ENCODE data around the gene LRRC32. TPM values are rescaled to one million over a fixed set of nuclear protein-coding genes. Genes with fewer than 3 reads are reported as not detected.
"Not testable (repeated sequence)": the region's sequence is repeated elsewhere in the genome, so short reads cannot be mapped to it uniquely, and the experiment has no call there.

Gene LRRC32
- total RNA-seq, 4 donors from 2014 or later, result 22.7 to 37.6 (median 31.1) TPM

DNA sequence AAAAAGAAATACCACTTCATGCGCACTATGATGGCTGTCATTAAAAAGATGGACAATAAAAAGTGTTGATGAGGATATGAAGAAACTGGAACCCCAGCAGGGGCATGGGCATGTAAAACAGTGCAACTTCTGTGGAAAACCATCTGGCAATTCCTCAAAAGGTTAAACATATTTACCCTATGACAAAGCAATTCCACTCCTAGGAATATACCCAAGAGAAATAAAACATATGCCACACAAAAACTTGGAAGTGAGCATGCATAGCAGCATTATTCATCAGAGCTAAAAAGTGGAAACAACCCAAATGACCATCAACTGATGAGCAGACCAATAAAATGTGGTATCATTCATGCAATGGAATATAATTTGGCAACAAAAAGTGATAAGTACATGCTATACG is 50.1 kb downstream of the LRRC32 start:
- WGBS, 2 donors (ENCODE audit: low coverage in 1 of 2), result 80 to 85% methylated on average over 1 to 2 of the region's 2 CpGs
- TF ChIP-seq POLR2A (IDR thresholded peaks at IDR 0.05), result no peak
- no peak overlapping the region for H3K4me3 ChIP-seq
- H3K27ac ChIP-seq, result no peak overlapping the region
- H3K27me3 ChIP-seq, result no peaks in the 10 kb centered on the region
- ATAC-seq, result no peak
- H3K4me1 ChIP-seq, result peaks cover 0 to 6% (median 0%) of the 10 kb centered on the region in 3 donors
- H3K36me3 ChIP-seq, result no peaks in the 10 kb centered on the region
- H3K9me3 ChIP-seq, result peaks cover 0 to 7% (median 0%) of the 10 kb centered on the region in 3 donors

DNA sequence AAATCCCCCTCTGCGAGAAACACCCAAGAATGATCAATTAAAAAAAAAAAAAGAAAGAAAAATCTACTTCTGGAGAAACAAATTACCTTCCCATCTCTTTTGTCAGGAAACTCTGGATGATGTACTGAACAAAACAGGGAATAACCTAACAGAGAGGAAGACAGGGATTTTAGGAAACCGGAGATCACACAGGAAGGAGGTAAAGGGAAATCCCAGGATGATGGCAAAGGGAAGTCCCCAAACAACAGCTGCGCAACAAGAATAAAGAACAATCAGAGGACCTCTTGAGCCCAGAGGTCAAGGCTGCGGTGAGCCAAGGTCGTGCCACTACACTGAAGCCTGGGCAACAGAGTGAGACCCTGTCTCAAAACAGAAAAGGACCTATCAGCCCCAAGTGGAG is 50.7 kb downstream of the LRRC32 start:
- H3K36me3 ChIP-seq, H3K27ac ChIP-seq, H3K27me3 ChIP-seq, H3K4me3 ChIP-seq, ATAC-seq, H3K9me3 ChIP-seq: not testable (repeated sequence)
- WGBS, 2 donors (ENCODE audit: low coverage in 1 of 2), result no CpG with 5 or more reads among the region's 5 CpGs
- H3K4me1 ChIP-seq, result peaks cover 0 to 12% (median 0%) of the 10 kb centered on the region in 3 donors

DNA sequence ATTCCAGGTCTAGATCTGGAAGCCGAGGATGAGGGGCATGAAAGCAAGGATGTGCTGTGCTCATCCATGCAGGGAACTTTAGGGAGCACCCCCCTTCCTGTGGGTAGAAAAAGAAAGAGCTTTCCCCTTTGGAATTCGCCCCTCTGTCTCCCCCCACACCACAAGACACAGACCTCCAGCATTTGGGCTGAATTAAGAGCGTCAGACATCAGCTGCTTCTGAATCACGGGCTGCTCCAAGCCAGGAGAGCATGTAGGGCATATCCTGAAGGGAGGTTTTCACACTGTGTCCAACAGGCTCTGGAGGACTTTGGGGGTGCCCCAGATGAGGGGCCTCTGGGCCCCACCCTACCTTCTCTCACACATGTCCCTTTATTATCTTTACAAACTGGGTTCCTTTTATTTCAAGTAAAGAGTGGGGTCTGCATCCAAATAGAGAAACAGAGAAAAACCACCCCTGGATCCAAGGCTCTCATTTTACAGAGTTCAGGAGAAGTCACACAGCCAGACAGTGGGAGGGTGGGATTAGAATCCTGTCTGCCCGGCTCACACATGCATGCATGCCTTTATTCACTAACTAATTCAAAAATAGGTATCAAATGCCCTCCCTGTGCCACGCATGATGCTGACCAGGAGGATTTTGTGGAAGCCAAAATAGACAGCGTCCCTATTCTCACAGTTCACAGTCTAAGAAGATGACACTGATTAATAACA is 52.8 kb downstream of the LRRC32 start:
- no peaks in the 10 kb centered on the region for H3K9me3 ChIP-seq
- TF ChIP-seq POLR2AphosphoS5 (IDR thresholded peaks at IDR 0.05), result no peak
- TF ChIP-seq, protein P1, sequence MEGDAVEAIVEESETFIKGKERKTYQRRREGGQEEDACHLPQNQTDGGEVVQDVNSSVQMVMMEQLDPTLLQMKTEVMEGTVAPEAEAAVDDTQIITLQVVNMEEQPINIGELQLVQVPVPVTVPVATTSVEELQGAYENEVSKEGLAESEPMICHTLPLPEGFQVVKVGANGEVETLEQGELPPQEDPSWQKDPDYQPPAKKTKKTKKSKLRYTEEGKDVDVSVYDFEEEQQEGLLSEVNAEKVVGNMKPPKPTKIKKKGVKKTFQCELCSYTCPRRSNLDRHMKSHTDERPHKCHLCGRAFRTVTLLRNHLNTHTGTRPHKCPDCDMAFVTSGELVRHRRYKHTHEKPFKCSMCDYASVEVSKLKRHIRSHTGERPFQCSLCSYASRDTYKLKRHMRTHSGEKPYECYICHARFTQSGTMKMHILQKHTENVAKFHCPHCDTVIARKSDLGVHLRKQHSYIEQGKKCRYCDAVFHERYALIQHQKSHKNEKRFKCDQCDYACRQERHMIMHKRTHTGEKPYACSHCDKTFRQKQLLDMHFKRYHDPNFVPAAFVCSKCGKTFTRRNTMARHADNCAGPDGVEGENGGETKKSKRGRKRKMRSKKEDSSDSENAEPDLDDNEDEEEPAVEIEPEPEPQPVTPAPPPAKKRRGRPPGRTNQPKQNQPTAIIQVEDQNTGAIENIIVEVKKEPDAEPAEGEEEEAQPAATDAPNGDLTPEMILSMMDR (IDR thresholded peaks at IDR 0.05), result no peak
- H3K27ac ChIP-seq, result no peak overlapping the region
- H3K4me3 ChIP-seq, result no peak overlapping the region
- no peak for ATAC-seq
- no peaks in the 10 kb centered on the region for H3K27me3 ChIP-seq
- peaks cover 0 to 15% (median 0%) of the 10 kb centered on the region in 3 donors for H3K4me1 ChIP-seq
- no peaks in the 10 kb centered on the region for H3K36me3 ChIP-seq
- WGBS, 2 donors (ENCODE audit: low coverage in 1 of 2), result 74 to 89% methylated on average over 5 to 7 of the region's 7 CpGs

DNA sequence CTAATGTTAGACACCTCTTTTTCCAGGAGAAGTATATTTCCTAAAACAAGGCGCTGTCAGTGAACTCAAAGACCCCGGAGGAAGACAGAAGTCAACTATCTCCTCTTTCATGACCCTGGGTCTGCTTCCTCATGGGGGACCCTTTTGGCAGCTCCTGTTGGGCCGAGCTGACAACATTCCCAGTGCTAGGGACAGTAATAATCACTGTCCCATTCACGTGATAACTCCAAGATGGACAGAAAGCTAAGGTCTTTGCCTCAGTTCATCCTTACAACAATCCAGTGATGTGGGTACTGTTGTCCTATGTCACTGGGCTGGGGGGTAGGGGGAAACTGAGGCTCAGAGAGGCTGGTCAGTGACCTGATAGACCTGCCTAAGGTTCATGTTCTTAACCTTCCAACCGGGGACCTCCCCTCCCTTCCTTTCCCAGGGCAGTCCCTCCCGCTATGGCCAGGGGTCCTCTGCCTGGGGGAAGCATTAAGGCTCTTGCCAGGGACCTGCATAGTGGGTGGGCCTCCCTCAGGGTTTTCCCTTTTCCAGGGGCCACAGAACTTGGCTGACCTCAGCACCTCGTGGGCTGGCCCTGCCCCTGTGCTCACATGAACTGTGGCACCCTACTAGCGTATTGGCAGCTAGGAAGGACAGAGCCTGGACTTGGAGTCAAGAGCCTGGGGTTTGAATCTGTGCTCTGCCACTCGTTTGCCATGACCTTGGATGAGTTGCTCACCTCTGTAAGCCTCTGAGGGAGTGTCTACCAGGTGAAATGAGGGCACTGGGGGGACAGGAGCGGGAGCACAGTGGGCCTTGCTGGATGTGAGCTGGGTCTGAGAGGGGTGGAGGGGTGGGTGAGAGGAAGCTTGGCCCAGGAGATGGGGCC is 53.6 kb downstream of the LRRC32 start:
- Histone ChIP-seq H3K36me3 (no peaks in the 10 kb centered on the region), H3K4me1 (peaks cover 0 to 18% (median 0%) of the 10 kb centered on the region in 3 donors), H3K27ac (peak overlapping the region in 1 of 4 donors; percentile 65), H3K4me3 (no peak overlapping the region), H3K9me3 (no peaks in the 10 kb centered on the region), H3K27me3 (no peaks in the 10 kb centered on the region)
- TF ChIP-seq, protein P1 (IDR thresholded peaks at IDR 0.05), result no peak
- TF ChIP-seq POLR2A (IDR thresholded peaks at IDR 0.05), result no peak
- TF ChIP-seq EP300 (IDR thresholded peaks at IDR 0.05), result no peak
- TF ChIP-seq POLR2AphosphoS5 (IDR thresholded peaks at IDR 0.05), result no peak
- no peak for ATAC-seq
- 90 to 98% methylated on average over 4 to 7 of the region's 10 CpGs for WGBS, 2 donors (ENCODE audit: low coverage in 1 of 2)

DNA sequence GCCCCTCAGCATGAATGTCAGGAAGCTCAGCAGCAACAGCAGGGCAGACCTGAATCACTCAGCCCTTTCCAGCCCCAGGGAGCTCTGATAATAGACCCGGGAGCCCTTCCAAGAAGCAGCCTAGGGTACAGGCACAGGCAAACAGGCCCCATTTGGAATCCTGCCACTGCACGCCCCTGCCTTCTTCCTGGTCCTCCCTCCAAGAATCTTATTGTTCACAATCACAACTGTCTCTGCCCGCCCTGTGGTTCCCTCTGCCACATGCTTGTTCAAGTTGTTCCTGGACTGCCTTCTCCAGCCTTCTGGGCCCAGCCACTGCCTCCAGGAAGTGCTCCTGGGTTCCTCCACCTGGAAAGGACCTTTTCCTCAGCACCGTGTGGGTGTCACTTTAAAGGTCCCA is 54.6 kb downstream of the LRRC32 start:
- TF ChIP-seq POLR2AphosphoS5 (IDR thresholded peaks at IDR 0.05) (no peak), POLR2A (IDR thresholded peaks at IDR 0.05) (no peak)
- Histone ChIP-seq H3K27me3 (no peaks in the 10 kb centered on the region), H3K4me3 (no peak overlapping the region), H3K36me3 (no peaks in the 10 kb centered on the region), H3K27ac (peak overlapping the region in 3 of 4 donors; percentile 58 to 65 (median 62)), H3K9me3 (no peaks in the 10 kb centered on the region), H3K4me1 (peaks cover 0 to 28% (median 2%) of the 10 kb centered on the region in 3 donors)
- peak; percentile 47 for ATAC-seq
- WGBS, 2 donors (ENCODE audit: low coverage in 1 of 2), result 83% methylated on average over 1 of the region's 4 CpGs; no CpG with 5 or more reads in 1 of the 2 donors

DNA sequence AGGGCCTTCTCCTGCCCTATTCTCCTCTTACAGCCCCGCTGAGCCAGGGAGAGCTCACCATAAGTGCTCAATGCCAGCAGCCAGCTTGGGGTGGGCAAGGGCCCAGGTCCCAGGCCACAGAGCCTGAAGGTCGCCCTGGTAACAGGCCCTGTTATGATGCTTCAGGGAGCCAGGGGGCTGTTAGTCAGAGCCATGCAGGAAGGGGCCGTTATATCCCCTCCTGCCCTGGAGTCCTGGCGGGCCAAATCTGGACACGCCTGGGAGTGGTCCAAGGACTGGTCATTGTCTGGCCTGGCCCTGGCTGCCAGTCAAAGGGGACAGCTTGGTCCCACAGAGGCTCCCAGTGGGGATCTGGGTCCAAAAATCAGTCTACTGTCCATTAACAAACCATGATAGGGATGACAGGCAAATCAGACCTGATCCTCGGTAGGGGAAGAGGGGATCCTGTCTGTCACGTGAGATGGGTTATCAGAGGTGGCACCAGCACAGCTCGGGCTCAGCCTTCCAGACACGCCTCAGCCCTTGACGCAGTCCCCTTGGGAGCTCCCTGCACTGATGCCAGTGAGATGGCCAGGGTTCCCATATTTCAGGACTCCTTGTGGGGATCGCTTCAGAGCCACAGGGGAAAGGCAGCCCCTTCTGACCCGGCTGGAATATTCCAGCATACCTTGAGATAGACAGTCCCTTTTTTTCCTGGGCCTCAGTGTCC is 55.9 kb downstream of the LRRC32 start:
- no peaks in the 10 kb centered on the region for H3K27me3 ChIP-seq
- no peaks in the 10 kb centered on the region for H3K36me3 ChIP-seq
- ATAC-seq, result peak; percentile 69
- TF ChIP-seq, protein P1 (IDR thresholded peaks at IDR 0.05), result no peak
- no peaks in the 10 kb centered on the region for H3K9me3 ChIP-seq
- H3K27ac ChIP-seq, result peak overlapping the region in 3 of 4 donors; percentile 58 to 65 (median 65)
- H3K4me3 ChIP-seq, result no peak overlapping the region
- 100% methylated on average over 1 of the region's 12 CpGs; no CpG with 5 or more reads in 1 of the 2 donors for WGBS, 2 donors (ENCODE audit: low coverage in 1 of 2)
- peaks cover 0 to 33% (median 8%) of the 10 kb centered on the region in 3 donors for H3K4me1 ChIP-seq
